HCT116 (cell line): ENCODE data around the gene MBP. TPM values are rescaled to one million over a fixed set of nuclear protein-coding genes. Genes with fewer than 3 reads are reported as not detected.

Experiments used
- ATAC-seq: fragments of 200-7000 bp; cut with Tn5 transposase; 2 replicates; pipeline ENCODE4 v1.9.1; 2020; ENCODE audit warnings: mild to moderate bottlenecking, moderate library complexity
- BruUV-seq: library from RNA; stranded (reverse); fragments of 400-500 nt; replicated peaks from 2 replicates; lab custom pipeline; 2021; lab: Mats Ljungman, UMichigan
- CTCF ChIA-PET: fragments of 300-600 bp; sonication (Branson Sonifier 250); formaldehyde crosslinking; loops from one replicate; lab custom pipeline; 2021; ENCODE audit warnings: antibody characterized with exemption; lab: Charles Lee
- POLR2A ChIA-PET: fragments of 300-600, 350-600 bp; sonication (Branson Sonifier 250); formaldehyde crosslinking; loops from one replicate; lab custom pipeline; 2021; ENCODE audit warnings: antibody characterized with exemption; lab: Charles Lee
- RAD21 ChIA-PET, 2 experiments: fragments of 300-600 bp; sonication (Branson Sonifier 250); formaldehyde crosslinking; loops; one replicate each; lab custom pipeline; 2023; ENCODE audit warnings: low total read pairs in 2 of 2; ENCODE audit not compliant: uncharacterized antibody in 2 of 2, unreplicated experiment in 2 of 2, low non-redundant PET in 1 of 2; lab: Charles Lee
- DNase-seq: peaks from one replicate; pipeline ENCODE4 v3.0.0-alpha.2; 2010; ENCODE audit warnings: low read depth, low spot score
- H2AFZ ChIP-seq: fragments of 200-600 bp; shearing (Covaris generic), sonication (generic); 2 replicates; pipeline ENCODE4 v1.6.1; 2017; ENCODE audit warnings: low read depth, mixed run types, mixed read lengths, antibody characterized with exemption, low read length; ENCODE audit not compliant: poor library complexity, severe bottlenecking
- H3K27ac ChIP-seq: 2 replicates; pipeline ENCODE4 v1.5.1; 2012; ENCODE audit warnings: low read depth, low read length
- H3K27me3 ChIP-seq: fragments of 200-600 bp; sonication (generic); 2 replicates; pipeline ENCODE4 v1.6.1; 2016; ENCODE audit warnings: mixed run types, low read length, mixed read lengths; ENCODE audit not compliant: insufficient read depth
- H3K36me3 ChIP-seq, 2 experiments: fragments of 200-500 bp in 1 of 2; fragments of 200-600 bp in 1 of 2; sonication (Bioruptor generic) in 1 of 2; sonication (generic) in 1 of 2; 2 replicates each; pipeline versions ENCODE4 v1.5.1 to v1.6.1; 2014 to 2016; ENCODE audit warnings: low read length in 2 of 2, inconsistent platforms in 1 of 2, mixed read lengths in 1 of 2, mixed run types in 1 of 2; ENCODE audit not compliant: insufficient read depth in 2 of 2, control insufficient read depth in 1 of 2
- H3K4me1 ChIP-seq, 2 experiments: fragments of 200-600 bp in 1 of 2; sonication (generic) in 1 of 2; 2 replicates each; pipeline versions ENCODE4 v1.5.1 to v1.6.1; 2012 to 2017; ENCODE audit warnings: low read length in 2 of 2, inconsistent platforms in 1 of 2, mild to moderate bottlenecking in 1 of 2, mixed read lengths in 1 of 2, mixed run types in 1 of 2, moderate library complexity in 1 of 2; ENCODE audit not compliant: insufficient read depth in 2 of 2, control insufficient read depth in 1 of 2
- H3K4me2 ChIP-seq: fragments of 200-600 bp; sonication (generic); 2 replicates; pipeline ENCODE4 v1.6.1; 2017; ENCODE audit warnings: mixed run types, low read length, mixed read lengths
- H3K4me3 ChIP-seq, 2 experiments: fragments of 200-600 bp in 1 of 2; sonication (generic) in 1 of 2; replicated peaks in 1 of 2; 2 replicates each; pipeline ENCODE4 v1.5.1; 2011 to 2016; ENCODE audit warnings: low read length in 2 of 2, control low read depth in 1 of 2, low read depth in 1 of 2, mild to moderate bottlenecking in 1 of 2, mixed read lengths in 1 of 2, mixed run types in 1 of 2
- H3K79me2 ChIP-seq: fragments of 200-600 bp; sonication (generic); 2 replicates; pipeline ENCODE4 v1.6.1; 2017; ENCODE audit warnings: mild to moderate bottlenecking, mixed run types, low read length, moderate library complexity, mixed read lengths; ENCODE audit not compliant: insufficient read depth
- H3K9ac ChIP-seq: fragments of 200-600 bp; sonication (generic); 2 replicates; pipeline ENCODE4 v1.6.1; 2016; ENCODE audit warnings: low read length, mixed read lengths
- H3K9me2 ChIP-seq: fragments of 200-600 bp; sonication (generic), shearing (Covaris generic); 2 replicates; pipeline ENCODE4 v1.6.1; 2017; ENCODE audit warnings: mixed run types, mild to moderate bottlenecking, moderate library complexity; ENCODE audit not compliant: insufficient read depth
- H3K9me3 ChIP-seq, 2 experiments: fragments of 200-500 bp in 1 of 2; fragments of 200-600 bp in 1 of 2; sonication (Bioruptor generic) in 1 of 2; sonication (generic) in 1 of 2; 2 replicates each; pipeline ENCODE4 v1.6.1; 2014 to 2017; ENCODE audit warnings: low read length in 2 of 2, mixed read lengths in 2 of 2, inconsistent platforms in 1 of 2, low read depth in 1 of 2, mild to moderate bottlenecking in 1 of 2, mixed run types in 1 of 2, moderate library complexity in 1 of 2; ENCODE audit not compliant: control insufficient read depth in 1 of 2, insufficient read depth in 1 of 2
- H4K20me1 ChIP-seq: fragments of 200-600 bp; sonication (generic), shearing (Covaris generic); 2 replicates; pipeline ENCODE4 v1.6.1; 2017; ENCODE audit warnings: mixed run types, mild to moderate bottlenecking, moderate library complexity; ENCODE audit not compliant: insufficient read depth
- ATF3 ChIP-seq: IDR thresholded peaks from 2 replicates; pipeline ENCODE4 v1.6.1; 2012
- EGR1 ChIP-seq: IDR thresholded peaks from 2 replicates; pipeline ENCODE4 v1.6.1; 2012; ENCODE audit warnings: low read depth
- ELF1 ChIP-seq: IDR thresholded peaks from 2 replicates; pipeline ENCODE4 v1.6.1; 2012; ENCODE audit warnings: low read depth, borderline replicate concordance
- FOSL1 ChIP-seq: IDR thresholded peaks from 2 replicates; pipeline ENCODE4 v1.6.1; 2012; ENCODE audit warnings: low read depth
- MAX ChIP-seq: IDR thresholded peaks from 2 replicates; pipeline ENCODE4 v1.6.1; 2012
- RAD21 ChIP-seq: IDR thresholded peaks from 2 replicates; pipeline ENCODE4 v1.6.1; 2012; ENCODE audit warnings: low read depth, mild to moderate bottlenecking
- REST ChIP-seq: IDR thresholded peaks from 2 replicates; pipeline ENCODE4 v1.6.1; 2012; ENCODE audit warnings: low read depth
- YY1 ChIP-seq: IDR thresholded peaks from 2 replicates; pipeline ENCODE4 v1.6.1; 2011; ENCODE audit warnings: low read length, low read depth, moderate library complexity, mild to moderate bottlenecking; ENCODE audit not compliant: insufficient replicate concordance; ENCODE audit errors: extremely low read depth
- ZBTB33 ChIP-seq: IDR thresholded peaks from 2 replicates; pipeline ENCODE4 v1.6.1; 2011; ENCODE audit warnings: mild to moderate bottlenecking, low read length, moderate library complexity; ENCODE audit not compliant: insufficient replicate concordance; ENCODE audit errors: extremely low read depth
- ZFX ChIP-seq: fragments of 450-650 bp; IDR thresholded peaks from 2 replicates; pipeline ENCODE4 v1.6.1; 2017
- ZNF274 ChIP-seq: fragments of 200-500 bp; sonication (Bioruptor generic); IDR thresholded peaks from 2 replicates; pipeline ENCODE4 v1.6.1; 2014; ENCODE audit warnings: mild to moderate bottlenecking, low read depth, low read length, inconsistent platforms
- intact Hi-C: fragments of 100-400 bp; cut with micrococcal nuclease; formaldehyde crosslinking; loops from 2 replicates; pipeline ENCODE4 v1.10.0; 2022
- total RNA-seq: library from RNA; stranded (reverse); gene quantifications from one replicate; pipeline ENCODE4 v1.2.1, GENCODE V29; 2021; ENCODE audit not compliant: unreplicated experiment

The MBP gene
- total RNA-seq, 1 experiment from 2014 or later = 34.9 TPM

- Histone ChIP-seq H3K9me2 (no peaks in the 10 kb centered on the region), H2AFZ (no peak overlapping the region), H3K27me3 (no peaks in the 10 kb centered on the region), H3K27ac (no peak overlapping the region), H3K4me2 (no peak overlapping the region), H3K9ac (no peak overlapping the region), H3K9me3 (no peaks in the 10 kb centered on the region), H3K4me3 (no peak overlapping the region), H3K79me2 (no peaks in the 10 kb centered on the region), H4K20me1 (no peaks in the 10 kb centered on the region), H3K4me1 (no peaks in the 10 kb centered on the region), H3K36me3 (peaks cover 0 to 2% of the 10 kb centered on the region in 2 experiments; a peak in 2 of 4 replicates)
- no TSS peak for BruUV-seq
- ChIA-PET RAD21 (no interaction called here), CTCF (interaction anchor here (1.3 kb wide), 1 partner anchor 9 kb away, joined by 4 read pairs; no protein-coding TSS in a partner anchor), POLR2A (no interaction called here)
- DNase-seq = no peak
- TF ChIP-seq ELF1 = no peak
- TF ChIP-seq EGR1 = no peak
- no peak for TF ChIP-seq ATF3
- intact Hi-C loops = no loop called here
- ATAC-seq = no peak
Observed at GRCh38 chr18:76932026-76932819, 200.4 kb downstream of the MBP start.

GRCh38 chr18:76931171-76931570 lies 201.4 kb downstream of the MBP start:
- Histone ChIP-seq H3K9me2 (no peaks in the 10 kb centered on the region), H3K4me1 (no peaks in the 10 kb centered on the region), H4K20me1 (no peaks in the 10 kb centered on the region), H3K4me3 (no peak overlapping the region), H3K27me3 (no peaks in the 10 kb centered on the region), H3K9me3 (no peaks in the 10 kb centered on the region), H3K9ac (no peak overlapping the region), H3K36me3 (peaks cover 0 to 2% of the 10 kb centered on the region in 2 experiments; a peak in 2 of 4 replicates), H3K79me2 (no peaks in the 10 kb centered on the region), H3K27ac (no peak overlapping the region), H2AFZ (no peak overlapping the region), H3K4me2 (no peak overlapping the region)
- ChIA-PET RAD21 (no interaction called here), CTCF (no interaction called here), POLR2A (no interaction called here)
- intact Hi-C loops = no loop called here
- DNase-seq = no peak
- BruUV-seq = no TSS peak
- ATAC-seq = no peak
- no peak for TF ChIP-seq FOSL1
- no peak for TF ChIP-seq ZBTB33
- TF ChIP-seq ZNF274 = no peak
- TF ChIP-seq ZFX = no peak
- no peak for TF ChIP-seq EGR1
- TF ChIP-seq MAX = no peak
- TF ChIP-seq REST = no peak
- TF ChIP-seq RAD21 = no peak
- TF ChIP-seq YY1 = no peak
- TF ChIP-seq ELF1 = no peak
